ENCODE measurements around the gene AKNAD1. TPM values are rescaled to one million over a fixed set of nuclear protein-coding genes. Genes with fewer than 3 reads are reported as not detected.

AKNAD1 gene
- total RNA-seq, 6 experiments from 2014 or later = 0.39 to 0.57 TPM; not detected in 4

GRCh38 chr1:108779455-108779854 is 77.4 kb downstream of the AKNAD1 start:
- Mint-ChIP-seq H3K4me3 (no peak overlapping the region), H3K36me3 (ENCODE audit: low read depth) (peaks cover 38% of the 10 kb centered on the region), H3K4me1 (ENCODE audit: low read depth) (no peaks in the 10 kb centered on the region), H3K9me3 (peaks cover 13% of the 10 kb centered on the region), H3K27ac (no peak overlapping the region), H3K27me3 (ENCODE audit: insufficient read depth) (peaks cover 2% of the 10 kb centered on the region)
- DNase-seq = no peak
- no peak for TF ChIP-seq CTCF (IDR thresholded peaks at IDR 0.05)

GRCh38 chr1:108777839-108778238 is 79.1 kb downstream of the AKNAD1 start:
- Mint-ChIP-seq H3K36me3 (ENCODE audit: low read depth) (peaks cover 30% of the 10 kb centered on the region), H3K9me3 (no peaks in the 10 kb centered on the region), H3K27ac (no peak overlapping the region), H3K4me3 (no peak overlapping the region), H3K27me3 (ENCODE audit: insufficient read depth) (peaks cover 3% of the 10 kb centered on the region; the same call in 1 of the 2 replicates), H3K4me1 (ENCODE audit: low read depth) (no peaks in the 10 kb centered on the region)
- no peak for DNase-seq
- TF ChIP-seq CTCF (IDR thresholded peaks at IDR 0.05) = no peak

- no peaks in the 10 kb centered on the region for H3K9me3 Mint-ChIP-seq
- no peaks in the 10 kb centered on the region for H3K4me1 Mint-ChIP-seq (ENCODE audit: low read depth)
- no peak overlapping the region for H3K4me3 Mint-ChIP-seq
- H3K27me3 Mint-ChIP-seq (ENCODE audit: insufficient read depth) = no peaks in the 10 kb centered on the region
- no peak overlapping the region for H3K27ac Mint-ChIP-seq
- peaks cover 28% of the 10 kb centered on the region for H3K36me3 Mint-ChIP-seq (ENCODE audit: low read depth)
- TF ChIP-seq CTCF (IDR thresholded peaks at IDR 0.05) = no peak
- no peak for DNase-seq
Measured at GRCh38 chr1:108767708-108768107, 89.2 kb downstream of the AKNAD1 start.

GRCh38 chr1:108767115-108767514 is 89.8 kb downstream of the AKNAD1 start:
- Mint-ChIP-seq H3K4me3 (no peak overlapping the region), H3K27ac (no peak overlapping the region)

More at GRCh38 chr1:108767115-108767514, 89.8 kb downstream of the AKNAD1 start:
- no peak for DNase-seq
- no peak for TF ChIP-seq CTCF (IDR thresholded peaks at IDR 0.05)
- H3K4me1 Mint-ChIP-seq (ENCODE audit: low read depth) = no peaks in the 10 kb centered on the region
- H3K27me3 Mint-ChIP-seq (ENCODE audit: insufficient read depth) = no peaks in the 10 kb centered on the region
- peaks cover 32% of the 10 kb centered on the region for H3K36me3 Mint-ChIP-seq (ENCODE audit: low read depth)
- H3K9me3 Mint-ChIP-seq = no peaks in the 10 kb centered on the region

Other genes starting within 250 kb of the AKNAD1 start
- gene HENMT1, start 196.0 kb downstream of the AKNAD1 start, total RNA-seq (2021; fragmentation: NEBNext Ultra II Directional; extraction: Animal tissue kit (Norgen Biotek cat#: 25700)) = 1 to 10 TPM in 2 of 6 experiments, under 1 TPM in 4; 0.37 to 2.7 (median 0.45) TPM
- 10 to 100 TPM; 19.9 to 24.1 (median 23.7) TPM for gene PRPF38B, start 164.8 kb downstream of the AKNAD1 start, total RNA-seq (2021; fragmentation: NEBNext Ultra II Directional; extraction: Animal tissue kit (Norgen Biotek cat#: 25700))
- gene FNDC7, start 144.2 kb downstream of the AKNAD1 start, total RNA-seq (2021; fragmentation: NEBNext Ultra II Directional; extraction: Animal tissue kit (Norgen Biotek cat#: 25700)) = under 1 TPM in 1 of 6 experiments, not detected in 5; 0.08 TPM
- 10 to 100 TPM; 42.2 to 44.6 (median 43.5) TPM for gene STXBP3, start 110.4 kb downstream of the AKNAD1 start, total RNA-seq (2021; fragmentation: NEBNext Ultra II Directional; extraction: Animal tissue kit (Norgen Biotek cat#: 25700))
- gene GPSM2, start 19.9 kb upstream of the AKNAD1 start, total RNA-seq (2021; fragmentation: NEBNext Ultra II Directional; extraction: Animal tissue kit (Norgen Biotek cat#: 25700)) = 10 to 100 TPM; 10.3 to 21.8 (median 19.0) TPM
- gene CLCC1, start 106.4 kb upstream of the AKNAD1 start, total RNA-seq (2021; fragmentation: NEBNext Ultra II Directional; extraction: Animal tissue kit (Norgen Biotek cat#: 25700)) = 10 to 100 TPM; 35.4 to 41.2 (median 38.7) TPM
- gene WDR47, start 185.0 kb upstream of the AKNAD1 start, total RNA-seq (2021; fragmentation: NEBNext Ultra II Directional; extraction: Animal tissue kit (Norgen Biotek cat#: 25700)) = 10 to 100 TPM; 13.8 to 18.2 (median 17.5) TPM
- 100 to 1,000 TPM in 5 of 6 experiments, 10 to 100 TPM in 1; 94.3 to 150 (median 106) TPM for gene TAF13, start 218.9 kb upstream of the AKNAD1 start, total RNA-seq (2021; fragmentation: NEBNext Ultra II Directional; extraction: Animal tissue kit (Norgen Biotek cat#: 25700))
- 10 to 100 TPM; 48.0 to 58.6 (median 53.5) TPM for gene TMEM167B, start 233.7 kb upstream of the AKNAD1 start, total RNA-seq (2021; fragmentation: NEBNext Ultra II Directional; extraction: Animal tissue kit (Norgen Biotek cat#: 25700))